Mesendoderm (in vitro differentiated cells): ENCODE results near the gene ACSL3.

Experiments
- DNase-seq: peaks from one replicate; pipeline ENCODE4 v3.0.0; 2013
- H2AK5ac ChIP-seq: 2 replicates; pipeline ENCODE4 v1.6.1; 2013; ENCODE audit warnings: low read length, inconsistent platforms
- H2BK120ac ChIP-seq: 2 replicates; pipeline ENCODE4 v1.6.1; 2013; ENCODE audit warnings: low read depth, mild to moderate bottlenecking, low read length, moderate library complexity, mixed read lengths
- H2BK15ac ChIP-seq: replicated peaks from 2 replicates; pipeline ENCODE4 v1.6.1; 2013; ENCODE audit warnings: low read depth, mild to moderate bottlenecking, moderate library complexity
- H2BK5ac ChIP-seq: 2 replicates; pipeline ENCODE4 v1.6.1; 2013; ENCODE audit warnings: low read length, inconsistent platforms
- H3K18ac ChIP-seq: 2 replicates; pipeline ENCODE4 v1.6.1; 2013; ENCODE audit warnings: mild to moderate bottlenecking, low read length, mixed read lengths
- H3K23ac ChIP-seq: one replicate; pipeline ENCODE4 v1.6.1; 2013; ENCODE audit warnings: low read length
- H3K27ac ChIP-seq: 2 replicates; pipeline ENCODE4 v1.5.1; 2013; ENCODE audit warnings: low read depth, mild to moderate bottlenecking, inconsistent platforms, low read length, moderate library complexity
- H3K27me3 ChIP-seq: 2 replicates; pipeline ENCODE4 v1.6.1; 2013; ENCODE audit warnings: low read length, control low read depth, mild to moderate bottlenecking, inconsistent platforms; ENCODE audit not compliant: insufficient read depth, poor library complexity
- H3K36me3 ChIP-seq: 2 replicates; pipeline ENCODE4 v1.6.1; 2013; ENCODE audit warnings: low read length, inconsistent platforms; ENCODE audit not compliant: control insufficient read depth, insufficient read depth
- H3K4ac ChIP-seq: one replicate; pipeline ENCODE4 v1.6.1; 2013; ENCODE audit warnings: low read depth, mild to moderate bottlenecking, low read length, moderate library complexity
- H3K4me1 ChIP-seq: 2 replicates; pipeline ENCODE4 v1.6.1; 2013; ENCODE audit warnings: low read depth, low read length, inconsistent platforms; ENCODE audit not compliant: control insufficient read depth
- H3K4me2 ChIP-seq: 2 replicates; pipeline ENCODE4 v1.6.1; 2013; ENCODE audit warnings: low read length
- H3K4me3 ChIP-seq: 2 replicates; pipeline ENCODE4 v1.5.1; 2013; ENCODE audit warnings: mild to moderate bottlenecking, low read length
- H3K56ac ChIP-seq: one replicate; pipeline ENCODE4 v1.6.1; 2013; ENCODE audit warnings: low read length
- H3K79me1 ChIP-seq: 2 replicates; pipeline ENCODE4 v1.6.1; 2013; ENCODE audit warnings: low read length, inconsistent platforms
- H3K79me2 ChIP-seq: 2 replicates; pipeline ENCODE4 v1.6.1; 2013; ENCODE audit warnings: mild to moderate bottlenecking, low read length; ENCODE audit not compliant: control insufficient read depth, insufficient read depth
- H3K9ac ChIP-seq: 2 replicates; pipeline ENCODE4 v1.6.1; 2013; ENCODE audit warnings: low read length, inconsistent platforms
- H4K5ac ChIP-seq: one replicate; pipeline ENCODE4 v1.6.1; 2013; ENCODE audit warnings: low read length
- H4K8ac ChIP-seq: one replicate; pipeline ENCODE4 v1.6.1; 2013; ENCODE audit warnings: low read depth, mild to moderate bottlenecking, control low read depth, low read length, moderate library complexity
- WGBS: extraction: QIAGEN DNeasy Blood & Tissue Kit; methylation state at CpG from one replicate; pipeline ENCODE4 v1.1.7; 2013; ENCODE audit warnings: low lambda C conversion rate, missing lambda C conversion rate; ENCODE audit not compliant: insufficient coverage; ENCODE audit errors: extremely low coverage; 5-methylcytosine and 5-hydroxymethylcytosine counted together

Gene ACSL3

GRCh38 chr2:222897898-222898297 is 37.1 kb downstream of the ACSL3 start:
- Histone ChIP-seq H3K56ac (no peak overlapping the region), H3K4ac (no peak overlapping the region), H4K5ac (no peak overlapping the region), H3K36me3 (no peaks in the 10 kb centered on the region), H3K9ac (no peak overlapping the region), H3K79me1 (peaks cover 8% of the 10 kb centered on the region), H3K23ac (no peak overlapping the region), H3K27me3 (no peaks in the 10 kb centered on the region), H3K18ac (no peak overlapping the region), H2BK120ac (no peak overlapping the region), H3K27ac (no peak overlapping the region), H3K79me2 (peaks cover 26% of the 10 kb centered on the region), H2BK5ac (no peak overlapping the region), H3K4me2 (no peak overlapping the region), H2AK5ac (no peak overlapping the region), H4K8ac (no peak overlapping the region), H3K4me1 (peaks cover 2% of the 10 kb centered on the region), H3K4me3 (no peak overlapping the region), H2BK15ac (no peak overlapping the region)
- WGBS = no CpG with 5 or more reads among the region's 3 CpGs
- DNase-seq = no peak

GRCh38 chr2:222899413-222900181 is 38.8 kb downstream of the ACSL3 start:
- H2BK15ac ChIP-seq = no peak overlapping the region
- H3K79me1 ChIP-seq = peaks cover 2% of the 10 kb centered on the region
- H2BK5ac ChIP-seq = no peak overlapping the region
- H3K4ac ChIP-seq = no peak overlapping the region
- H2BK120ac ChIP-seq = no peak overlapping the region
- H3K9ac ChIP-seq = no peak overlapping the region
- no peaks in the 10 kb centered on the region for H3K36me3 ChIP-seq
- H4K5ac ChIP-seq = no peak overlapping the region
- no CpG with 5 or more reads among the region's 17 CpGs for WGBS
- H3K27me3 ChIP-seq = no peaks in the 10 kb centered on the region
- no peak overlapping the region for H3K23ac ChIP-seq
- H2AK5ac ChIP-seq = no peak overlapping the region
- DNase-seq = no peak
- no peak overlapping the region for H3K56ac ChIP-seq
- no peak overlapping the region for H4K8ac ChIP-seq
- peaks cover 19% of the 10 kb centered on the region for H3K79me2 ChIP-seq
- peaks cover 2% of the 10 kb centered on the region for H3K4me1 ChIP-seq
- H3K18ac ChIP-seq = no peak overlapping the region
- H3K4me3 ChIP-seq = no peak overlapping the region
- H3K27ac ChIP-seq = no peak overlapping the region
- no peak overlapping the region for H3K4me2 ChIP-seq

- Histone ChIP-seq H3K4ac (no peak overlapping the region), H4K8ac (no peak overlapping the region), H3K4me1 (peaks cover 2% of the 10 kb centered on the region), H2AK5ac (no peak overlapping the region), H3K18ac (no peak overlapping the region), H2BK15ac (no peak overlapping the region), H3K27me3 (no peaks in the 10 kb centered on the region), H2BK5ac (no peak overlapping the region), H3K79me1 (no peaks in the 10 kb centered on the region), H2BK120ac (no peak overlapping the region), H3K4me2 (no peak overlapping the region), H3K79me2 (peaks cover 20% of the 10 kb centered on the region), H3K27ac (no peak overlapping the region), H3K36me3 (no peaks in the 10 kb centered on the region), H3K23ac (no peak overlapping the region), H3K56ac (no peak overlapping the region), H4K5ac (no peak overlapping the region), H3K4me3 (no peak overlapping the region), H3K9ac (no peak overlapping the region)
- no CpG with 5 or more reads among the region's 2 CpGs for WGBS
- DNase-seq = no peak
Observed at GRCh38 chr2:222900354-222900753, 39.5 kb downstream of the ACSL3 start.

GRCh38 chr2:222902660-222903059 is 41.8 kb downstream of the ACSL3 start:
- no peak overlapping the region for H3K4me3 ChIP-seq
- H2AK5ac ChIP-seq = no peak overlapping the region
- no peak overlapping the region for H2BK5ac ChIP-seq
- H3K4me1 ChIP-seq = peaks cover 2% of the 10 kb centered on the region
- no peak overlapping the region for H3K4me2 ChIP-seq
- H3K18ac ChIP-seq = no peak overlapping the region
- no peaks in the 10 kb centered on the region for H3K36me3 ChIP-seq
- peaks cover 39% of the 10 kb centered on the region for H3K79me2 ChIP-seq
- H3K4ac ChIP-seq = no peak overlapping the region
- H3K9ac ChIP-seq = no peak overlapping the region
- H2BK15ac ChIP-seq = no peak overlapping the region
- no peaks in the 10 kb centered on the region for H3K27me3 ChIP-seq
- H3K27ac ChIP-seq = no peak overlapping the region
- no peak overlapping the region for H3K56ac ChIP-seq
- no peak overlapping the region for H3K23ac ChIP-seq
- H2BK120ac ChIP-seq = no peak overlapping the region
- WGBS = no CpG with 5 or more reads among the region's 4 CpGs
- no peak overlapping the region for H4K5ac ChIP-seq
- DNase-seq = peak; percentile 59
- no peak overlapping the region for H4K8ac ChIP-seq
- H3K79me1 ChIP-seq = no peaks in the 10 kb centered on the region

GRCh38 chr2:222903234-222904220 is 42.7 kb downstream of the ACSL3 start:
- Histone ChIP-seq H3K27ac (no peak overlapping the region), H3K23ac (no peak overlapping the region), H3K79me2 (peaks cover 39% of the 10 kb centered on the region), H3K27me3 (no peaks in the 10 kb centered on the region), H3K9ac (no peak overlapping the region), H3K4ac (no peak overlapping the region), H2BK15ac (no peak overlapping the region), H4K5ac (no peak overlapping the region), H3K79me1 (peaks cover 2% of the 10 kb centered on the region), H4K8ac (no peak overlapping the region), H3K4me1 (peaks cover 5% of the 10 kb centered on the region), H3K36me3 (no peaks in the 10 kb centered on the region), H2BK120ac (no peak overlapping the region), H2BK5ac (no peak overlapping the region), H2AK5ac (no peak overlapping the region), H3K4me3 (no peak overlapping the region), H3K4me2 (no peak overlapping the region), H3K56ac (no peak overlapping the region), H3K18ac (no peak overlapping the region)
- peak; percentile 66 for DNase-seq
- WGBS = no CpG with 5 or more reads among the region's 16 CpGs
